Lower leg skin (tissue), 4 donors: Measurements from ENCODE around the gene LAMA4. TPM values are rescaled to one million over a fixed set of nuclear protein-coding genes. Genes with fewer than 3 reads are reported as not detected.

Experiments
- DNase-seq, 2 donors: peaks; one replicate each; pipeline ENCODE4 v3.0.0-alpha.2; 2019; ENCODE audit warnings: low spot score in 2 of 2
- H3K4me3 ChIP-seq: fragments of 200-600 bp; sonication (generic); 2 replicates; pipeline ENCODE4 v1.5.1; 2017; ENCODE audit warnings: mild to moderate bottlenecking, low read depth; ENCODE audit not compliant: poor library complexity, severe bottlenecking
- POLR2A ChIP-seq, 2 donors: fragments of 450-650 bp; IDR thresholded peaks; one replicate each; pipeline ENCODE4 v1.6.1; 2016 to 2017; ENCODE audit warnings: antibody characterized with exemption in 2 of 2, mild to moderate bottlenecking in 1 of 2, moderate library complexity in 1 of 2
- WGBS, 2 donors: methylation state at CpG; one replicate each; pipeline ENCODE4 v1.1.5; 2018; 5-methylcytosine and 5-hydroxymethylcytosine counted together
- intact Hi-C: fragments of 100-400 bp; cut with DNase I; formaldehyde crosslinking; loops from one replicate; pipeline ENCODE4 v1.15.0; 2023; ENCODE audit warnings: low total_unique reads
- total RNA-seq, 4 donors: library from RNA; depleted of rRNA; stranded (reverse); fragments of >200 nt; gene quantifications; one replicate each; pipeline ENCODE4 v1.1.0, GENCODE V29; 2016
- TF ChIP-seq, protein P1 (sequence below), 3 donors: fragments of 450-650 bp; IDR thresholded peaks; one replicate each; pipeline ENCODE4 v1.5.1; 2016; ENCODE audit warnings: antibody characterized with exemption in 3 of 3, mild to moderate bottlenecking in 3 of 3, moderate library complexity in 2 of 3

LAMA4 gene
- total RNA-seq, 4 donors from 2014 or later = 11.0 to 18.7 (median 17.4) TPM

DNA sequence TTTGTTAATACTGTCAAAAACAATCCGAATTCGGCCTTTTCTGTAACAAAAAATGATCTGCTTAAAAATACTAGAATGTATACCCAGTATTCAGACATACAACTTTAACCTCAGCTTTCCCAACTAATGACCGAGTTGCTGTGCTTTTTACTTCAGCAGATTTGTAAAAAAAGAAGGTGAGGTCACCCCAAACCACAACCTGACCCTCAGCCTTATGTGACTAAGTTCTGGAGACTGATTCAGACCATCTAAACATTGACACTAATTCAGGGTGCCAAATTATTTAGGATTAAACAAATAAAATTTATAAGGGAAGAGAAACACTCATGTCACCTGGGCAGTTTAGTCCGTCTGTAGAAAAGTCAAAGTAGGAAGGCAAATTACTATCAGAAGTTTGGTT lies 192.8 kb downstream of the LAMA4 start:
- intact Hi-C loops = no loop called here
- WGBS, 2 donors = 89 to 94% methylated on average over 4 of the region's 4 CpGs
- no peak overlapping the region for H3K4me3 ChIP-seq
- TF ChIP-seq, protein P1, sequence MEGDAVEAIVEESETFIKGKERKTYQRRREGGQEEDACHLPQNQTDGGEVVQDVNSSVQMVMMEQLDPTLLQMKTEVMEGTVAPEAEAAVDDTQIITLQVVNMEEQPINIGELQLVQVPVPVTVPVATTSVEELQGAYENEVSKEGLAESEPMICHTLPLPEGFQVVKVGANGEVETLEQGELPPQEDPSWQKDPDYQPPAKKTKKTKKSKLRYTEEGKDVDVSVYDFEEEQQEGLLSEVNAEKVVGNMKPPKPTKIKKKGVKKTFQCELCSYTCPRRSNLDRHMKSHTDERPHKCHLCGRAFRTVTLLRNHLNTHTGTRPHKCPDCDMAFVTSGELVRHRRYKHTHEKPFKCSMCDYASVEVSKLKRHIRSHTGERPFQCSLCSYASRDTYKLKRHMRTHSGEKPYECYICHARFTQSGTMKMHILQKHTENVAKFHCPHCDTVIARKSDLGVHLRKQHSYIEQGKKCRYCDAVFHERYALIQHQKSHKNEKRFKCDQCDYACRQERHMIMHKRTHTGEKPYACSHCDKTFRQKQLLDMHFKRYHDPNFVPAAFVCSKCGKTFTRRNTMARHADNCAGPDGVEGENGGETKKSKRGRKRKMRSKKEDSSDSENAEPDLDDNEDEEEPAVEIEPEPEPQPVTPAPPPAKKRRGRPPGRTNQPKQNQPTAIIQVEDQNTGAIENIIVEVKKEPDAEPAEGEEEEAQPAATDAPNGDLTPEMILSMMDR (IDR thresholded peaks at IDR 0.05) = no peak
- no peak for TF ChIP-seq POLR2A (IDR thresholded peaks at IDR 0.05)
- no peak for DNase-seq

Other genes starting within 250 kb of the LAMA4 start
- gene CCN6, start 200.5 kb downstream of the LAMA4 start, total RNA-seq = 1 to 10 TPM; 1.1 to 2.9 (median 1.6) TPM
- gene TUBE1, start 167.1 kb downstream of the LAMA4 start, total RNA-seq = 10 to 100 TPM; 21.1 to 35.0 (median 25.5) TPM
- gene FAM229B, start 167.0 kb downstream of the LAMA4 start, total RNA-seq = 1 to 10 TPM; 1.7 to 9.3 (median 7.4) TPM
- not detected for gene RFPL4B, start 92.8 kb upstream of the LAMA4 start, total RNA-seq